Stimulated activated CD8-positive, alpha-beta memory T cell treated with anti-CD3 and anti-CD28 coated beads, Interleukin-7, amount 100 ng/mL, for 1 hour (primary cell): ENCODE data around the gene DHRS3.
"Not testable (repeated sequence)": the region's sequence is repeated elsewhere in the genome, so short reads cannot be mapped to it uniquely, and the experiment has no call there.

Experiments used
- DNase-seq, 2 donors: peaks; one replicate each; pipeline ENCODE4 v3.0.0-alpha.2; 2020; ENCODE audit warnings: low read depth in 2 of 2

Gene DHRS3

GRCh38 chr1:12617901-12618660 lies at the start of gene DHRS3:
TSS of gene DHRS3 (minus strand) at chr1:12618210. CDS start at chr1:12617348, 862 bp downstream.
- peak in 1 of 2 donors; percentile 46 for DNase-seq

- DNase-seq, result no peak
Measured at GRCh38 chr1:12666141-12666735, 48.2 kb upstream of the DHRS3 start.

- DNase-seq, result no peak
Measured at GRCh38 chr1:12665511-12665910, 47.5 kb upstream of the DHRS3 start.

- no peak for DNase-seq
Measured at GRCh38 chr1:12662556-12662955, 44.5 kb upstream of the DHRS3 start.

GRCh38 chr1:12661606-12662219 lies 43.7 kb upstream of the DHRS3 start:
- no peak for DNase-seq

GRCh38 chr1:12658531-12659453 lies 40.8 kb upstream of the DHRS3 start:
- peak; percentile 37 to 62 for DNase-seq

- DNase-seq, result not testable (repeated sequence)
Measured at GRCh38 chr1:12657885-12658512, 40.0 kb upstream of the DHRS3 start.

- DNase-seq, result no peak
Measured at GRCh38 chr1:12657060-12657884, 39.3 kb upstream of the DHRS3 start.

- no peak for DNase-seq
Measured at GRCh38 chr1:12656575-12656974, 38.6 kb upstream of the DHRS3 start.

GRCh38 chr1:12654657-12655056 lies 36.6 kb upstream of the DHRS3 start:
- no peak for DNase-seq

- DNase-seq, result no peak
Measured at GRCh38 chr1:12654004-12654567, 36.1 kb upstream of the DHRS3 start.

GRCh38 chr1:12649971-12650421 lies 32.0 kb upstream of the DHRS3 start:
- no peak for DNase-seq

GRCh38 chr1:12648741-12649140 lies 30.7 kb upstream of the DHRS3 start:
- DNase-seq, result no peak

- DNase-seq, result not testable (repeated sequence)
Measured at GRCh38 chr1:12645401-12645800, 27.4 kb upstream of the DHRS3 start.

GRCh38 chr1:12644829-12645228 lies 26.8 kb upstream of the DHRS3 start:
- no peak for DNase-seq

- DNase-seq, result no peak
Measured at GRCh38 chr1:12644237-12644636, 26.2 kb upstream of the DHRS3 start.

- DNase-seq, result no peak
Measured at GRCh38 chr1:12643785-12644184, 25.8 kb upstream of the DHRS3 start, which contains the start of gene AADACL4. TSS of gene AADACL4 (plus strand) at chr1:12644085. CDS start at chr1:12644547, 462 bp downstream.

GRCh38 chr1:12643079-12643478 lies 25.1 kb upstream of the DHRS3 start:
- no peak for DNase-seq

- DNase-seq, result no peak
Measured at GRCh38 chr1:12640958-12641272, 22.9 kb upstream of the DHRS3 start.
